LNCaP clone FGC (cell line): Measurements from ENCODE around the gene SLC9A5.

Experiments used
- DNase-seq: peaks from one replicate; pipeline ENCODE4 v3.0.0-alpha.2; 2011; ENCODE audit warnings: low read depth
- H3K4me3 ChIP-seq: 2 replicates; pipeline ENCODE4 v1.5.1; 2011; ENCODE audit warnings: mild to moderate bottlenecking, low read depth, low read length, control low read depth
- CTCF ChIP-seq: IDR thresholded peaks from 2 replicates; pipeline ENCODE4 v1.5.1; 2012; ENCODE audit warnings: mild to moderate bottlenecking; ENCODE audit not compliant: control insufficient read depth, insufficient read depth; ENCODE audit errors: extremely low read depth

The SLC9A5 gene

DNA sequence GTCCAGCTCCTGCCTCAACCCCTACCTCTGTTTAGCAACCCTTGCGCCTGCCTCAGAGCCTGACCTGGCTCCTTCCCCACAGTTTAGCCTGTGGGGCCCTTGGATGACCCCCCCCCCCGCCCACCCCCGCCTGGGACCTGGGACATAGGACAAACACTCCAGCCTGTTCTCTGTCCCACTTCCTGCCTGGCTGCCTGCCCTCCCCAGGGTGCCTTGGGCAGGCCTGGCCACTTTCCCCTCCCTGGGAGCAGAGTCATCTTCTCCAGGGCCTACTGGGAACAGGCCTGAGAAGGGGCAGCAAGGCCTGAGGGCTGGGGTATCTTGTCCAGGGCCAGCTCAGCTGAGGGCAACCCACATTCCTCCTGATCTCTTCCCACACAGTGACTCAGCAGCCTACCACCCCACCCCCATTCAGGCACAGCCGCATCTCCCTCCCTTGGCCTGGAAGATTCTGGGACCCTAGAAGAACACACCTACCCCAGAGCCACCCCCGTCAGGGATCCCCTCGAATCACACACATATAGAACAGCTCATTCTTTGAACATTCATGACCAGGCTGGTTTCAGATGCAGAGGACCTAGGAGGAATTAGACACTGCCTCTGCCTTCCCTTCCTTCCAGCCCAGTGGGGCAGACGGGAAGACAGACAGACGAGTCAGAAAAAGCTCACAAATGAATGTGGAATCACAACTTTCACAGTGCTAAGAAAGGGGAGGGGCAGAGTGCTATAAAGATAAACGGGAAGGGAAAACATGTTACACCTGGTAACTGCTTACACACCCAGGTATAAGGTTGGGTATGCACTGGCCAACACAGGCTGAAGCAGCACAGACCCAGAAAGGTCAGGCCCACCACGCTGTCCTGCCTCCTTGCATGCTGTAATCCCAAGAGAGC, 7.5 kb upstream of the SLC9A5 start:
- TF ChIP-seq CTCF: no peak
- H3K4me3 ChIP-seq: peak overlapping the region; percentile 8; the same call in 1 of the 2 replicates
- DNase-seq: peak; percentile 85

GRCh38 chr16:67242138-67242730, 6.5 kb upstream of the SLC9A5 start:
- no peak overlapping the region for H3K4me3 ChIP-seq
- TF ChIP-seq CTCF: no peak
- no peak for DNase-seq

- no peak for DNase-seq
- no peak for TF ChIP-seq CTCF
- no peak overlapping the region for H3K4me3 ChIP-seq
Measured at GRCh38 chr16:67243481-67243880, 5.3 kb upstream of the SLC9A5 start.

DNA sequence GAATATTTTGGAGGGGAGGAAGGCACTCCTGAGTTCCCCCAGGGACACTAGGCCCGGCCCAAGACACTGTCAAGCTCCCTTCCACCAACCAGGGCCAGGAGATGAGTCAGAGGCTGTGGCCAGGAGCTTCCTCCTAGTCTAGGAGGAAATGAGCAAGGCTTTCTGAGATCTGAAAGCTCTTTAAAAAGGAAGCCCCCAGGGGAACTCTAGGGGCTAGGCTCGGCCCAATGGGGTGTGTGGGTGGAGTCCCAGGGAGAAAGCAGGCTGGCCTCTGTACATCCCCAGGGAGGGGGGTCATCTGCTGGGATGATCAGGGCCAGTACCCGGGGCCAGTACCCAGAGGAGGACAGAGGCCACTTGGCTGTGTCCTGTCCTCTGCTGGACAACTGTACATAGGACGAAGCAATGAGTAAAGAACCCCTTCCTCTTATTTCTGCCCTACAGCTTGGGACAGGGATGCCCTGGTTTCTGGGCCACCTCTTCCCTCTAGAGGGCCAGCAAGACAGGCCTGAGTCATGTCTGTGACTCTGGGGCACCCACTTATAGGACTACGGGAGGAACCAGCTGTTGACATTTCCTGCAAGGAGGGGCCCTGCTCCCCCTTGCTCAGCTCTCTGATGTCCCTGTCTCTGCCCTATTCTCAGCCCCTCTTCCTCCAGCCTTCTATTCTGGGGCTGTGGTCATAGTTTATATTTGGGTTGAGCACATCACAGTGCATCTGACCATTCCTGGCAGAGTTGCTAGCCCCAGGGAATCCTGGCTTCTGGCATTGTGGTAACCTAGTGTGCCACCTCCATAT, 4.2 kb upstream of the SLC9A5 start:
- no peak for TF ChIP-seq CTCF
- DNase-seq: no peak
- H3K4me3 ChIP-seq: no peak overlapping the region

DNA sequence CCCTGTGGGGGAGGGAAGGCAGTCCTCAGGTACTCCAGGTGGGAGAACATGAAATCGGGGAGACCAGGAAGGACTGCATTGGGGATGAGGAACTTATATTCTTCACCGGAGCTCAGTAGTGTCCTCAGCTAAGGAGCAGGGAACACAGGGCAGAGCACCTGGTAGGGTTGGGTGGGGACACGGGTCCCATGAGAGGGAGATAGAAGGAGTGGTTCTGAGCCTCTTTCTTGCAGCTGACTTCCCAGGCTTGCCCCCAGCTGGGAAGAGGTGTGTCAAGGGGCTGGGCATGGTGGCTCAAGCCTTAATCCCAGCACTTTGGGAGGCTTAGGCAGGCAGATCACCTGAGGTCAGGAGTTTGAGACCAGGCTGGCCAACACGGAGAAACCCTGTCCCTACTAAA, 3.6 kb upstream of the SLC9A5 start:
- no peak for DNase-seq
- H3K4me3 ChIP-seq: peak overlapping the region; percentile 80
- TF ChIP-seq CTCF: no peak

DNA sequence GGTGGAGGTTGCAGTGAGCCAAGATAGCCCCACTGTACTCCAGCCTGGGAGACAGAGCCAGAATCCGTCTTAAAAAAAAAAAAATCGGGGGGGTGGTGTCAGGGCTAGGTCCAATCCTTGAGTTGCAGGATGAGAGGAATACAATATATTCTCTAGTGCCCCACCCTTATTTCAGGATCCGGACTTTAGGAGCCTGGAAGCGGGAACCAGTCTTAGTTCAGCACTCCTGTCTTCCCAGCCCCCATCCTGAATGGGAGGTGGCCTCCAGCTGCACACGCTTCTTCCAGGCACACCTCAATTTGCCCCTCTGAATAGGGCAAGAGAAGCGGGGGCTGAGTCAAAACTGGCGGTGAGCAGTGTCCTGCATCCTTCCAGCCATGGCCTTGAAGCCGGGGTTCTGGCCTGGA, 3.1 kb upstream of the SLC9A5 start:
- DNase-seq: no peak
- H3K4me3 ChIP-seq: peak overlapping the region; percentile 80
- TF ChIP-seq CTCF: no peak
